Fibroblast of skin of left biceps (primary cell): Measurements from ENCODE around the gene MBD5.
"Not testable (repeated sequence)": the region's sequence is repeated elsewhere in the genome, so short reads cannot be mapped to it uniquely, and the experiment has no call there.

ENCODE experiments used
- DNase-seq, 2 experiments: peaks; one replicate each; pipeline ENCODE4 v3.0.0-alpha.2; 2013; ENCODE audit warnings: low read depth in 2 of 2

The MBD5 gene

DNA sequence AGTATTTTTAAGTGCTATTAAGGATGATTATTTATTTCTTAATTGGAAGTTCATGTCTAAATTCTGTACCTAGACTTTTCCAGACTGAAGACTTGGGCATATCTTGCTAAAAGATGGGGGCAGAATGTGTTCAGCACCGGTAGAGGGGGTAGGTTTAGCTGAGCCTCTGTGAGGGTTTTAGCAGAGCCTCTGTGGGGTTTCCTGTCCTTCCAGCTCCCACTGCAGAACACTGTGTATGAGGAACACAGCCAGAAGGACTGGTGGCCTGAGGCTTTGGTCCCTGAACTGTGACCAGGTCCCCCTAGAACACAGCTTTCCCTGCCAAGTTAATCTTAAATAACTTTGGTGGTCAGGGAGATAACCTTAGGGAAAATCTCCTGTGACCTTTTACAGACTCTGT is 500.3 kb downstream of the MBD5 start:
- DNase-seq = no peak

DNA sequence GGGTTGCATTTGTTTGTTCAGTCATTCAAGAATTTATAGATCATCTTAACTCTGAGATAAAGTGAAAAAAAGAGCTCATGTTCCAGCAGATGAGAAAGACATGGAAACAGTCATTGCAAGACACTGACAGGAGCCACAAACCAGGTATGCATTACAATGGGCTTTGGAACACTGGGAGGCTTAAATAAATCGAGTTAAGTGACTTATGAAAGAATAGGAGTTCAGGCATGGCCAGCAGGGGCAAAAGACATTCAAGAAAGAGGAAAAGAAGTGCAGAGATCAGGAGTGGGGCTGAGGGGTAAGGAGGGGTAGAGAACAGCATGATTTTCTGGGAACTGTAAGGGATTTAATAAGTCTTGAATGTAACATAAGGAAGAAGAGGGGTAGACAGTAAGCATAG is 502.4 kb downstream of the MBD5 start:
- DNase-seq = no peak

- no peak for DNase-seq
Observed at GRCh38 chr2:148524519-148524919, 503.6 kb downstream of the MBD5 start.

GRCh38 chr2:148525130-148525529 is 504.2 kb downstream of the MBD5 start:
- DNase-seq = no peak

DNA sequence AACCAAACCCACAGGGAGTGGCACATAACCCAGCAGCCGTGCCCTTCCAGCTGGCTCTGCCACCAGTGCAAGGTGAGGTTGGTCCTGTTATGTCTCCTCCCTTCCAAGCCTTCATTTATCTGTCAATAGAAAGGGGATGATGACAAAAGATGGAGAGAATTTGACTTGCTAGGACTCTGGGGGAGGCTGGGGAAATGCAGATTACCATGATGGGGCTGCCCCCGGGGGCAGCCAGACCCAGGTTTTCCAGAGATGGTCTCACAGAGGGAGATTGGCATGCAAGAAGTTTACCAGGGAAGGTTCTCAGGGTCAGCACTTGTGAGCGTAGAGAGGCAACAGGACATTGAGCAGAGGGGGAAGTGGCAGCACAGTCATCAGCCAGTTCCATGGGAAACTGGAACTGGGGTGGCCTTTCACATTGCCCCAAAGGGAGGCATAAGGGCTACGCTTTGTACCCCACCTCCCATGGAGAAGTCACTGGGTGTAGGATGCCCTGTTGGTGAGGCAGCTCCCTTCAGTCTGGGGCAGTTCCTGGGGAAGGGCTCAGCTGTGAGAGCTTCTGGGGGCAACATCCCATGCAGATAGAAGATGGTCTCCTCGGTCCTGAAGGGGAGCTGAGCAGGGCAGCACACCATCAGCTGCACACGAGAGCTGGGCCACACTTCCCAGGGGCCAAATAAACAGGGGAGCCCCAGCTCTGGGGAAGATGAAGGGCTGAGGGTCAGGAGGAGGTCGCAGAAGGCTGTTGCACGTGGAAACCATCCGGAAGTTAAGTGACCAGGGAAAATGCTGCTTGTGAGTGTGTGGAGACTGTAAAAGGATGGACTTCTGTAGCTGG is 505.8 kb downstream of the MBD5 start:
- DNase-seq = no peak

- no peak for DNase-seq
Observed at GRCh38 chr2:148527488-148528340, 506.8 kb downstream of the MBD5 start.

- no peak for DNase-seq
Observed at GRCh38 chr2:148528356-148529064, 507.6 kb downstream of the MBD5 start.

DNA sequence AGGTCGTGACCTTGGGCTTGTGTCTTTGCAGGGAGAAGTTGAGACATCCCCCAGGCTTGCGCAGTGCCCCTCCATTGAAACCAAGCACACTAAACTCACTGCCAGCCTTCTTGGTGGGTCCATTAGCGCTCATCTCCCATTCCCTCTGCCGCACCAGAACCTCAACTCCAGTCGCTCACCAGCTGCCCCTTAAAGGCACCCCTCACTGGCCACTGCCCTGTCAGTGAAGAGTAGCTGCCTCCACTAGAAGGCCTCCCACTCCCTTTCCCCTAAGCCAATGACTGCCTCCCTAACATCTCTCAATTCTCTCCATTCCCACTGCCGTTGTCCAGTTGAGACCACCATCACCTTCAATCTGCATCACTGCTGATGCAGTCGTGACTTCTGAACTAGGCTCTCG is 508.9 kb downstream of the MBD5 start:
- no peak for DNase-seq

DNA sequence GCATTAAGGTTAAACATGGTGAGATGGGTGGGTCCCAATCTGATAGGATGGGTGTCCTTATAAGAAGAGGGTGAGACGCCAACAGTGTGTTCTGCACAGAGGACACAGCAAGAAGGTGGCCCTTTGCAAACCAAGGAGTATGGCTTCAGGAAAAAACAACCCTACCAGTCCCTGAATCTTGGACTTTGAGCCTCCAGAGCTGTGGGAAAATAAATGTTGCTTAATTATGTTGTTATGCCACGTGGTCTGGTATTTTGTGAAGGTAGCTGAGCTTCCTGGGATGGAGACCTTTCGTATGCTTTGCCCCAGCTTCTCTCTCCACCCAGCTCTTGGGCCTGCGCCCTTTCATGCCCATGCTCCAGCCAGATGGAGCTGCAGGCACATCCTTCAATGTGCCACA is 509.5 kb downstream of the MBD5 start:
- no peak for DNase-seq

DNA sequence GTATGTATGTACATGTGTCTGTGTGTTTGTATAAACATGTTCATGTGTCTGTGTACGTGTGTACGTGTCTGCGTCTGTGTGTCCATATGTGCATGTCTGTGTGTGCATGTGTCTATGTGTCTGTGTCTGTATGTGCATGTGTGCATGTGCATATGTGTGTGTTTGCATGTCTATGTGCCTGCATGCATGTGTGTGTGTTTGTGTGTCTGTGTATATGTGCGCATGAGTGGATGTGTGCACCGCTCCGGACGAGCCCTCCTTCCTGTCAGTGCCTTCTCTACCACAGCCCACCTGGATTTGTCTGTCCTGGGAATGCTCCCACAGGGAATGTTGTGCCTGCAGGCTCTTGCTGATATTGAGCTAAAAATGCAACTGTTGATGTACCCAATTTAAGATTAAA is 510.3 kb downstream of the MBD5 start:
- no peak for DNase-seq

DNA sequence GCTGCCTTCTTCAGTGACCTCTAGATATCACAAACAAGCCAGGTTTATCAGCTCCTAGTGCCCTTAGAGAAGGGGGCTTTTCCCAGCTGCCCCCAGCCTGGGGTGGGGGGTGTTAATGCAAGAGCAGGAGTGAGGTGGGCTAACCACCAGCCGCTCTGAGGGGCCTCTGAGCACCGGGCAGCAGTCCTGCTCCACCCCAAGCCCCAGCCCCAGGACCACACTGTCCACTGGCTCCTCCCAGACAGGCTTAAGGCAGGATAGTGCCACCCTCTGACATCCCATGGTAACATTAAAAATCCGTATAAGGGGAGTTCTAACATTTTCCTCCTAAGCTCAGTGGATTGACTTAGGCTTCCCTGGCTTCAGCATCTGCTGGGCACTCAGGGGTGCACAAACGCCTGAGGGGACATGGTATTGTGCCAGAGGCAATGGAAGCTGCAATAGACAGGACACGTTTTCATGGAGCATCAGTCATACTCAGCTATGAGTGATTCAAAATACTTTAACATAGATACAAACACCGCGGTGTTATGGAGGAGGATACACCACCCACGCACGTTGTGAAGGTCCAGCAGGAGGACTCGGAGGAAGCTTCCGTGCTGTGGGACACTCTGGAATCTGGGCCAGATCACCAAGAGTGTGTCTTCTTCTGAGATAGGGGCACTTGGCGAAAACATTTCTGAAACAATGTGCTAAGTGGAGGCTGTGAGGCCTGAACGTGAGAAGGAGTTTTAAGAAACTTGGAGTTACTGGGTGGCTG is 511.0 kb downstream of the MBD5 start:
- no peak for DNase-seq

DNA sequence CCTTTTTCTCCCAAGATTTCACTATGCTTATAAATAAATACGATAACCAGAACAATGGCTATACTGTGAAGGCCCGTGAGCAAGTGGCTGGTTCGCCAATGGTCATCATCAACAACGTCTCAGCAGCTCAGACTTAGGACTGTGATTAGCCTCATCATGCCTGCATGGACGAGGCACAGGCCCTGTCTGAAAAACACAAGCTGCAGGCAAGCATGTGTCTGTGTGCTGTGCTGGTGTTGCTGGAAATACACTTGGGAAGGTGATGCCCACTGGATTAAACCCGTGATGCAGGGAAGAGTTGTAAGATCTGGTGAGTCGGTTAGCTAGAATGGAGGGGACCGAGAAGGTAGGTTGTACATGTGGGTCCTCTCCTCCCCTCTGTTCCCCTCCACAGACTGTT is 512.1 kb downstream of the MBD5 start:
- DNase-seq = no peak

GRCh38 chr2:148533685-148534084 is 512.8 kb downstream of the MBD5 start:
- no peak for DNase-seq

DNA sequence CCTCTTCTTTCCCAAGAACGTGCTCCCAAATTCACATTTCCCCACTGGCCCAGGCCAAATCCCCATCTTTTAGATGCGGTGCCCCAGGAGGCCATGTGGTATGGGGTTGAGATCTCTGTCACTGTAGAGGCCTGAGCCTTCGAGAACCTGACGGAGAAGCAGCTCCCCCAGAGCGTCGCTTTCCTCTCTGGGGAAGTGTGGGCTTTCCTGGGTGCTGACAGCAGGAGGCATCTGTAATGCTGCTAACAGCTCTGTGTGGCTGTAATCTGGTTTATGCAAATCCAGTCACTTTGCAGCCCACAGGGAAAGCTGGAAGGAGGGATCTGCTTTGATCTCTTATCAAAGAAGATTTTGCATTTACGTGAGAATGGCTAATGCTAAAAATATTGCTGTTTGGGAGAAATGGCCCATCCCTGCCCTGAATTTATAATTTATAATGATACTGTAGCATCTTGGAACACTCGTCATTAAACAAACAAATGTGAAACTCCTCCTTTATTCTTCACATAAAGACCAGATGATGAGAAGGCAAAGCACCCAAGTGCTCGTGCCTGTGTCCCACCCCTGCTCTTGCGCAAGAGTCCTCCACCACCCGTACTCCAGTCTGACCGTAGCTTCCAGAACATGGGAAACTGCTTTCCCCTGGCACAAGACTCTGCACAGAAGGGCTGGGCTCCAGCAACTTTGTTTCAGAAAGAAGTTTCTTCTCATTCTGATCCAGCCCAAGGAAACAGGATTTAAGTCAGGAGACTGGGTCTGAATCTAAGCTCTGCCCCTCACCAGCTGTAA is 513.7 kb downstream of the MBD5 start:
- no peak for DNase-seq

DNA sequence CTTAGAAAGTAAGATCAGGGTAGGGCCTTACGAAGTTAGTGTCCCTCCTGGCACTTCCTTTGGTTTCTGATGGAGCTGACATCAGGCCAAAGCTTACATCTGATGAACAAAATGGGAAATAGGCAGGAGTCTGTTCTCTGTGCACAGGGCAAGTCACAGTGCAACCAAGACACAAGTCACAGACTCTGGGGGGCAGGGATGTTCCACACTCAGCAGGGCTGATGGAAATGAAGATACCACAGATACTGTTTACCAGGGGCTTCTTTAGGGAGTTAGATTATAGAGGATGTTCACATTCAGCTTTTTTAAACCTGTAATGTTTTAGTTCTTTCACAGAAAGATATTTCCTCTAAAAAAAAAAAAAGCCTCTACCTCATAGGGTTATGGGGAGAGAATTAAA is 517.5 kb downstream of the MBD5 start:
- DNase-seq = no peak

- no peak for DNase-seq
Observed at GRCh38 chr2:148540022-148540421, 519.1 kb downstream of the MBD5 start.

- DNase-seq = no peak
Observed at GRCh38 chr2:148541792-148542191, 520.9 kb downstream of the MBD5 start.

DNA sequence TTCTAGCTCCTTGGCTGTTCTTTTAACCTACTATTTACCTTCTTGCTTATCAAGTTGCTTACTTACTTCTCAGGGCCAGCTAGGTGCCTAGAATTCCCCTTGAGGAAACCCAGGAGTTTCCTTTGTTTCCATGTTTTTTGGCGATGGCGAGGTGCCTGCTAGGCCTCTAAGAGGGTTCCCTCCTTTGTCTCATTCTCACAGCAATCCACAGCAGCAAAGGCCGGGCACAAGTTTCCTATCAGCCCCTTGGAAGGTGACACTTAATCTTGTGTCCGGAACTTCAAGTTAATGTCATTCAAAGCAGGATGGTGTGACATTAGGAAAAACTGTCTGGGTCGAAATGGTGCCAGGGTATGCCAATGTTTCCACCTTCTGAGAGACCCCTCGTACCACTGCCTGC is 521.7 kb downstream of the MBD5 start:
- no peak for DNase-seq

DNA sequence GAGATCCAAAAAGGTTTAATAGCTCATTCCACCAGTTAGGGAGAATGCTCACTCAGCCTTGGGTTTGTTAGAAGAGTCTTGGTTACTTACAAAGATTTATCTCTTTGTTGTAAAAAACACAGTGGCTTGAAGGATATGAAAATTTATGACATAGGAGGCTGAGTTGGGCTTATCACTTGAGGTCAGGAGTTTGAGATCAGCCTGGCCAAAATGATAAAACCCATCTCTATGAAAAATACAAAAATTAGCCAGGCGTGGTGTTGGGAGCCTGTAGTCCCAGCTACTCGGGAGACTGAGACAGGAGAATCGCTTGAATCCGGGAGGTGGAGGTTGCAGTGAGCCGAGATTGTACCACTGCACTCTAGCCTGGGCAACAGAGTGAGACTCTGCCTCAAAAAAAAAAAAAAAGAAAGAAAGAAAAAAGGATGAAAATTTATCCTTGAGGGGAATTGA is 522.2 kb downstream of the MBD5 start:
- DNase-seq = not testable (repeated sequence)

- no peak for DNase-seq
Observed at GRCh38 chr2:148545390-148546256, 524.7 kb downstream of the MBD5 start.
